TTC549 (cell line): ENCODE data around the gene MBLAC1.
A peak's percentile ranks its signal among the peaks of the same experiment; 100 is the strongest.

ENCODE experiments used
- FAIRE-seq: peaks from 2 replicates; lab custom pipeline; 2012; peaks lifted over from hg19 to GRCh38; lab: Jason Lieb, UNC

MBLAC1 gene, protein sequence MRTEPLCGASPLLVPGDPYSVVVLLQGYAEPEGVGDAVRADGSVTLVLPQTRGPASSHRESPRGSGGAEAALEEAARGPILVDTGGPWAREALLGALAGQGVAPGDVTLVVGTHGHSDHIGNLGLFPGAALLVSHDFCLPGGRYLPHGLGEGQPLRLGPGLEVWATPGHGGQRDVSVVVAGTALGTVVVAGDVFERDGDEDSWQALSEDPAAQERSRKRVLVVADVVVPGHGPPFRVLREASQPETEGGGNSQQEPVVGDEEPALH

DNA sequence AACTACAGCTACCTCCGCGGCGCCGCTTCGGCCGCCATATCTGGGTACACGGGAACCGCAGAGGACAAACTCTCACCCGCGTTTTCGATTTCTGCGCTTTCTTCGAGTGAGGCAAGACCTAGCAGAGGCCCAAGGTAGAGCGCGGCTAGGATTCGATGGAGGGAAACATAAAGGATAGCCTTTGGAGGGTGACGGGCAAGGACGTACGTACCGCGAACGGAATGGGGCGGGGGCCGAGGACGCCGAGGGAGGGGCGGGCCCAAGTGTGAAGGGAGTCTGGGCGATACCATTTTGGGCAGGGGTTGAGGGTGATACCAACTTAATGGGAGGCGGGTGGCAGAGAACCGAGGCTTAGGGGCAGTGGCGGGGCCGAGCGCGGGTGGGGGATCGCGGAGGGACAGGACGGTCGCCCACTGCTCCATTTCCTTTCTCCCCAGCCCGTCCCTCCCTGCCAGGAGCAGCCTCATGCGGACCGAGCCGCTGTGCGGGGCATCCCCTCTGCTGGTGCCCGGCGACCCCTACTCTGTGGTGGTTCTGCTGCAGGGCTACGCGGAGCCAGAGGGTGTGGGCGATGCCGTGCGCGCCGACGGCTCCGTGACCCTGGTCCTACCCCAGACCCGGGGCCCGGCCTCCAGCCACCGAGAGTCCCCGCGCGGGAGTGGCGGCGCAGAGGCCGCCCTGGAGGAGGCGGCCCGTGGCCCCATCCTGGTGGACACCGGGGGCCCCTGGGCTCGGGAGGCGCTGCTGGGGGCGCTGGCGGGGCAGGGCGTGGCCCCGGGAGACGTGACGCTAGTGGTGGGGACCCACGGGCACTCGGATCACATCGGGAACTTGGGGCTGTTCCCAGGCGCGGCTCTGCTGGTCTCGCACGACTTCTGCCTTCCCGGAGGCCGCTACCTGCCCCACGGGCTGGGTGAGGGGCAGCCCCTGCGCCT is at the start of gene MBLAC1:
MBLAC1 (plus strand) TSS at position 37 of the 935 bp plus-strand sequence; CDS start at position 466, 429 bp downstream.
- FAIRE-seq = no peak

- FAIRE-seq = no peak
Observed at GRCh38 chr7:100077205-100077604, 49.6 kb upstream of the MBLAC1 start.

DNA sequence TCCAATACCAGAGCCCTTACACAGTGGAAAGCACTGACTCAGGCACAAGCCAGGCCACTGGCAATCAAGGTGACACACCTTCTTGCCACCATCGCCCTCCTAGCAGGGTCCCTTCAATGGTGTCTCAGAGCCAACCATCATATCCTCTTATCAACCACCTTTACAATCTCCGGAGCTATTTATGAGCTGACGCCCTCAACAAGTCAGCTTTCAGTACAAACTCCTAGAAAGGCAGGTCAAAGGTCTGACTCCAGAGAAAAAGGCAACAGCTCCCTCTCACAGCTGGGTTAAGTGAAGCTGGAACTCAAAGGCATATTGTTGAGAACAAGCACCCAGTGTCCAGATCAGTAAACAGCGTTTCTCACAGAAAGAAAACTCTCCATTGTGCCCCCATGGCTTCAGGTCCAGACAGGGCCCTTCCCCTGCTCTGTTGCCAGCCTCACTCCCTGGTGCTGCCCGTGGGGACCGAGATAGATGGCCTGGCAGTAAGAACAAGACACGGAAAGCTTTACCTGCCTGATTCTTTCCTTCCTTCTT is 47.7 kb upstream of the MBLAC1 start:
- FAIRE-seq = no peak

DNA sequence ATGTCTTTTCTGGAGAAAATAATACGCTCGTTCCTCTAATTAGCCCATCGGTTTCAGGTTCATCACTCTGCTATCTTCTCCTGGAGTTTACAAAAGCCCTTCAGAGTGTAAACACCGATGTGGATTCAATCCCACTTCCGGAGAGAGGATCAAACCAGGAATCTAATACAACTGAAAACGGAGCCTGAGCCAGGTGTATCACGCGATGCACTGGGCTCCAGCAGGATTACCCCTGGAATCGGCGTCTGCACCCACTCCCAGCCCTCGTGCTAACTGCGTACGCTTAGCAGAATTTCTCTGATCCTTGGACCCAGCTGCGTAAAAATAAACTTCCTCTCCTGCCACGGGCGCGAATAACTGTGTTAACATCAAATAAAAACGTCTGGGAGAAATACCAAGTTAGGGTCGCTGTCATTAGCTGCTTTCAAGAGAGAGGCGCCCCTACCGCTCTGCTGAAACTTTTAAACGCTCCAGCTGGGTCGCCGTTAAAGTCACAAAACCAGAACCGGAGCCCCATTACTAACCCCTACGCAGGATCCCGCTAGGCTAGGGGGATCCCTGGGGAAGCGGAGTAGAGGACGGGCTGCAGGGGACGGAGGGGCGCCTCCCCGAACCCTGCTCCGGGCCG is 45.7 kb upstream of the MBLAC1 start:
- no peak for FAIRE-seq

DNA sequence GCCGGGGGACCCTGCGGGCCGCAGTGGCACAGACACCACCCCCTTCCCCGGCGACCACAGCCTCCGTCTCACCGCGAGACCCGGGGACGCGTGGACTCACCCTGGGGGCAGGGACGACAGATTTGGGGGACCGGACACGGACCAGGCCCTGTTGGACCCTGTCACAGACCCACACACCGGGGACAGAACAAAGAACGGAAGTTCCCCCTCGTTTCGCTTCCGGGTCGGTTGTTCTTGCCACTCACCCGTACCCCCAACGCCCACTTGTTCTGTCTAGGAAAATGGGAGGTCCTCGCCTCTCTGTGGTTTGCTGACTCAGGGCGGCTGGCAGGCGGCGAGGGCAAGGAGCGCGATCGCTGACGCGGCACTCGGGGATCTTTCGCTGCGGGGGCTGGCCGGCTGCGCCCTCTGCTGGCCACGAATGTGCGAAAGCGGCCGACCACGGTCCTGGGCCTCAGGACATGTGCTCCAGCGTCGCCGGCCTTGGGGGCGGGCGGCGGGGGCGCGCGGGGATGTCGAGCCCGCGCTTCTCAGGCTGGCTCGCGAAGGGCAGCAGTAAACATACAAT is 45.1 kb upstream of the MBLAC1 start, which contains the start of gene ZNF3:
ZNF3 (minus strand) TSS at position 189 of the 568 bp plus-strand sequence. CDS start 4,366 bp downstream, outside the sequence.
- peak; percentile 82 for FAIRE-seq

DNA sequence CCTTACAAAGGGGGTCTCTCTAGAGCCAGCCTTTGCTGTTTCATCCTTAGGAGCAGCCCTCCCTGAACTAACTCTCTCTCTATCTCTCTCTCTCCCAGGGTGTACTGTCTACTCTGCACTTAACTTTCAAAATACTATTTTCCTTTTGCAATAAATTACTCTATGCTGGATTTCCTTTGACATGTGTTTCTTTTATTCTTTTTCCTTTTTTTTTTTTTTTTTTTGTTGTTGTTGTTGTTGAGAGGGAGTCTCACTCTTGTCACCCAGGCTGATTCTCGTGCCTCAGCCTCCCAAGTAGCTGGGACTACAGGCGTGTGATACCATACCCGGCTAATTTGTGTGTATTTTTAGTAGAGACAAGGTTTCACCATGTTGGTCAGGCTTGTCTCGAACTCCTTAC is 43.8 kb upstream of the MBLAC1 start:
- FAIRE-seq = no peak

DNA sequence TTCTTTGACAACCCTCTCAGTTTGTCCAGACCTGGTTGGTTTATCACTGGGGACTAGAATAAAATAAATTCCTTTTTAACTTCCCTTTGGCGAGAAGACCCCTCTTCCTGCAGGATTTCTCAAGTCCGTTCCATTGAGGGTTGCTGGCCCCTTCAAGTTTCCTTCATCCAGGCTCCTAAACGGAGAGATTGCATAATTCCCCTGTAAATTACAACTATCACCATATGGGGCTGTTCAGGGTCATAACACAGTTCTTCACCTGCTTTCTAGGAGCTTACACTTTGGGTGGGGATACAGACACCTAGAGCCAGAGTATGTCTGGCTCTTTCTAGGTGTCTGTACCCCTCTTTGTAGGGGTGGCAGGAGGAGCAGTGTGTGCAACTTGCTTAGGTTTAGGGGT is 41.3 kb upstream of the MBLAC1 start:
- FAIRE-seq = no peak

GRCh38 chr7:100087055-100087750 is 39.6 kb upstream of the MBLAC1 start:
- peak; percentile 90 for FAIRE-seq

- FAIRE-seq = no peak
Observed at GRCh38 chr7:100088095-100088620, 38.6 kb upstream of the MBLAC1 start.

GRCh38 chr7:100088621-100089457 is 37.9 kb upstream of the MBLAC1 start, which contains the start of gene COPS6:
TSS of gene COPS6 (plus strand) at chr7:100088969. CDS start at chr7:100088991, 22 bp downstream.
- no peak for FAIRE-seq

DNA sequence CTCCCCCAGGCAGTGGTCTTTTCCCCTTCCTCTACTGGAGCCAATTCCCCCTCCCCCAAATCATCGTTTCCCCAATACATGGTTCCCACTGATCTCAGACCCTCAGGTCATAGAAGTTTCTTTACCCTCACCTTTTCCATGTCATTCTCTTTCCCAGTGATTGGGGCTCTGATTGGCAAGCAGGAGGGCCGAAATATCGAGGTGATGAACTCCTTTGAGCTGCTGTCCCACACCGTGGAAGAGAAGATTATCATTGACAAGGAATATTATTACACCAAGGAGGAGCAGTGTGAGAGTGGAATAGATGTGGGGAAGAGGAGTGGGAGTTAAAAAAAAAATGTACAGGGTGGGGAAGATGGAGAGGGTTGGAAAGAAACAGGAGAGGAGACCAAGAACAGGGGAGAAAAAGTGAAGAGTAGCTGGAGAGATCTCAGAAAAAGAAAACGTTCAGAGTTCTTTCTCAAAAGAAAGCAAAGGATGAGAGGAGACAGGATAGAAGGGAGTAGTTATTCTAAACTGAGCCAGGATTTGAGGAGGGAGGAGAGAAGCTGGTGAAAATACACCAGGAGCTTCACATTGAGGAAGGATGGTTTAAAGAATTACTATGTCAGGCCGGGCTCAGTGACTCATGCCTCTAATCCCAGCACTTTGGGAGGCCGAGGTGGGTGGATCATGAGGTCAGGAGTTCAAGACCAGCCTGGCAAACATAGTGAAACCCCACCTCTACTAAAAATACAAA is 37.1 kb upstream of the MBLAC1 start:
- no peak for FAIRE-seq

DNA sequence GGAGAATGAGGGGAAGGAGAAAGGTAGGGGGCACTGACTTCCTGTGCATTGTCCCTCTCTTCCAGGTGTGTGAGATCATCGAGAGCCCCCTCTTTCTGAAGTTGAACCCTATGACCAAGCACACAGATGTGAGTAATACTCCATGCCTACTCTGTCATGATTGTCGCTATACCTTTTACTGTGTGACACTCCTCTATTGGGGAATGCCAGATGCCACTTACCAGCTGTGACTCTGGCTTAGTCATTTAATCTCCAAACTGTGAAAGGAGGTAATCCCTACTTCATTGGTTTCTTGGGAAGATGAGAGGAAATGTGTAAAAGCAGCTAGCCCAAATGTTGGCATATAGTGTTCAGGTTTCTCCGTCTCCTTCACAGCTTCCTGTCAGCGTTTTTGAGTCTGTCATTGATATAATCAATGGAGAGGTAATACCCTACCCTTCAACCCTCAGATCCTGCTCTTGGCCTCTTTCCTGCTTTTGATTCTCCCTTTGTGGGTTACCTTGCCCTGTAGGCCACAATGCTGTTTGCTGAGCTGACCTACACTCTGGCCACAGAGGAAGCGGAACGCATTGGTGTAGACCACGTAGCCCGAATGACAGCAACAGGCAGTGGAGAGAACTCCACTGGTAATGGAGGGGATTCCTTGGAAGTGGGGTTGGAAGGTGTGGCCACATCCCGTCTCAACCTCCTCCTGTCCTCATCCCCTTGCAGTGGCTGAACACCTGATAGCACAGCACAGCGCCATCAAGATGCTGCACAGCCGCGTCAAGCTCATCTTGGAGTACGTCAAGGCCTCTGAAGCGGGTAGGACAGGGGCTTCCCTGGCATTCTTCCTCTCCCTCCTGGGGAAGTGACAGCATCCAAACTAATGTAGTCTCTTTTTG is 36.0 kb upstream of the MBLAC1 start:
- no peak for FAIRE-seq

GRCh38 chr7:100091411-100092181 is 35.2 kb upstream of the MBLAC1 start:
- FAIRE-seq = no peak

GRCh38 chr7:100093054-100093453 is 33.7 kb upstream of the MBLAC1 start:
- no peak for FAIRE-seq

DNA sequence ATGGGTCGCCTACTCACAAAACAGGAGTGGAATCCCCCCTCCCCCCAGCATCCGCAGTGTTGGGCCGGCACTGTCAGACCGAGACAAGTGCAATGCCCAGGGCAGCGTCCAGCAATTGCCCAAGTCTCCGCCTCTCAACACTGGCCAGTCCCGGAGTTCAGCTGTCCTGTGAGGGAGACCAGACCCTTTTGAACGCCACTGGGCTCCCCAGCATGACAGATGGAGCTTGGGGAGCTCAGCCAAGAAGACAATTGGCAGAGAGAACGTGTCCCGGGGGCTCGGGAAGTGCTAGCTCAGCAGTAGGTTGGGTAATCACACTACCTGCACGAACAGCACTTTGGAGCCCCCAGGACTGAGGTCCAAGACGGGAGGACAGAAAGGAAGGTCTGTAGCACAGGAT is 33.3 kb upstream of the MBLAC1 start:
- no peak for FAIRE-seq

GRCh38 chr7:100093925-100094486 is 32.8 kb upstream of the MBLAC1 start:
- no peak for FAIRE-seq

DNA sequence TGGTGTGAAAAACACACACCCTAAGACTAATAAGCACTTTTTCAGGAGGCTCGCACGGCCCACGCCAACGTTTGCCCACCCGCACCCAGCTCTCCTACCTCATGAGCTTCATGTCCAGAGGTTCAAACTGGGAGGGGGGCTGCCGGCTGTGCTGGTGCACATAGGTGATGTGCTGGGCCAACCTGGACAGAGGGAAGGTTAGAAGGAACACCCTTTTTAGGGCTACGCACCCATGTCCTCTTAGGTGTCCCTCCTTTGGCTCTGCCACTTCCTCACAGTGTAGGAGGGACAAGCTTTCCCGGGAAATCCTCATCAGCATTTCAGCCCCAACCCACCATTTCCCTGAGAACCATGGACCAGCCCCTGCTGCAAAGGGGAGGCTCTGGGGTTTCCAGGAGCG is 31.5 kb upstream of the MBLAC1 start:
- no peak for FAIRE-seq
